ENCODE results near the gene ADO.
"Not testable (repeated sequence)": the region's sequence is repeated elsewhere in the genome, so short reads cannot be mapped to it uniquely, and the experiment has no call there.

ADO gene

DNA sequence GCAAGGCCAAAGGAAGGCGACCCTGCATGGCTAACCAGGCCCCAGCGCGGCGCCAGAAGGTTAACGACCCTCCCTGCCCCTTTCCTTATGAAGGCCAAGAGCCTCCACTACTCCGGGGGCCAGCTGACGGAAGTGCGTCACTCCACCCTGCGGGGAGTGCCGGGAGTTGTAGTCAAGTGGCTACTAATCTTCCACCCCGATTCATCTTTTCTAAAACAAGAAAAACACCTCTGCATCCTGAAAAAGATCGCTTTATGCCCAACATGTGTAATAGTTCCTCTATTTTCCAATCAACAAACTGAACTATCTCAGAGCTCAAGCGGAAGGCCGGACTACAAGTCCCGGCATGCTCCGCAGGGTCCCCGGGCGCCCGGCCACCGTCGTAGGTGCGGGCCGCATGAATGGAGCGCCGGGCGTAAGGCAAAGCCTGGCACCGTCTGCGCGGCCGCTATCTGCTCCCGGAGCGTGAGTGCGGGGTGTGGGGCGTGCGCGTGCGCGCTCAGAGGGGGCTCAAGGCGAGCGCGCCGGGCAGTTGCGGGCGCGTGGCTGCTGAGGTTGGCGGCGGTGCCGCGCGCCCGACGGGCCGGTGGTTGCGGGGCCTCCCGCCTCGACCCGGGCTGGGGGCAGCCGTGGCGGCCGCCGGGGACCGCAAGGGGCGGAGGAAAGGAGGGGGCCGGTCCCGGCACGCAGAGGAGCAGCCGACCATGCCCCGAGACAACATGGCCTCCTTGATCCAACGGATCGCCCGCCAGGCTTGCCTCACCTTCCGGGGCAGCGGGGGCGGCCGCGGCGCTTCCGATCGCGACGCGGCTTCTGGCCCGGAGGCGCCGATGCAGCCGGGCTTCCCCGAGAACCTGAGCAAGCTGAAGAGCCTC is at the start of gene ADO:
ADO (plus strand) TSS at position 365 of the 875 bp plus-strand sequence; CDS start at position 705, 340 bp downstream.
- peak; percentile 87 for DNase-seq (ENCODE audit: low read depth)

DNA sequence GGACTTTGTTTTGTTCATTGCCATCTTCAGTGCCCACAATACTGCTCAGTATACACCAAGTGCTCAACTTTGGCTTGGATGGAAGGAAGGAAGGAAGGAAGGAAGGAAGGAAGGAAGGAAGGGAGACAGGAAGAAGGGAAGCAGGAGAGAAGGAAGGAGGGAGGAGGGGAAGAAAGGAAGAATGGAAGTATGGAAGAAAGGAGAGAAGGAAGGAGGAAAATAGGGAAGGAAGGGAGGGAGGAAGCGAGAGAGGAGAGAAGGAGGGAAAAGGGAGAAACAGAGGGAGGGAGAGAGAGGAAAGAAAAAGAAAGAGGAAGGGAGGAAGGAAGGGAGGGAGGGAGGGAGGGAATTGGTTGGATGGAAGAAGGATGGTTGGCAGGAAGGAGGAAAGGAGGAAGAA is 49.6 kb upstream of the ADO start:
- no peak for DNase-seq (ENCODE audit: low read depth)

DNA sequence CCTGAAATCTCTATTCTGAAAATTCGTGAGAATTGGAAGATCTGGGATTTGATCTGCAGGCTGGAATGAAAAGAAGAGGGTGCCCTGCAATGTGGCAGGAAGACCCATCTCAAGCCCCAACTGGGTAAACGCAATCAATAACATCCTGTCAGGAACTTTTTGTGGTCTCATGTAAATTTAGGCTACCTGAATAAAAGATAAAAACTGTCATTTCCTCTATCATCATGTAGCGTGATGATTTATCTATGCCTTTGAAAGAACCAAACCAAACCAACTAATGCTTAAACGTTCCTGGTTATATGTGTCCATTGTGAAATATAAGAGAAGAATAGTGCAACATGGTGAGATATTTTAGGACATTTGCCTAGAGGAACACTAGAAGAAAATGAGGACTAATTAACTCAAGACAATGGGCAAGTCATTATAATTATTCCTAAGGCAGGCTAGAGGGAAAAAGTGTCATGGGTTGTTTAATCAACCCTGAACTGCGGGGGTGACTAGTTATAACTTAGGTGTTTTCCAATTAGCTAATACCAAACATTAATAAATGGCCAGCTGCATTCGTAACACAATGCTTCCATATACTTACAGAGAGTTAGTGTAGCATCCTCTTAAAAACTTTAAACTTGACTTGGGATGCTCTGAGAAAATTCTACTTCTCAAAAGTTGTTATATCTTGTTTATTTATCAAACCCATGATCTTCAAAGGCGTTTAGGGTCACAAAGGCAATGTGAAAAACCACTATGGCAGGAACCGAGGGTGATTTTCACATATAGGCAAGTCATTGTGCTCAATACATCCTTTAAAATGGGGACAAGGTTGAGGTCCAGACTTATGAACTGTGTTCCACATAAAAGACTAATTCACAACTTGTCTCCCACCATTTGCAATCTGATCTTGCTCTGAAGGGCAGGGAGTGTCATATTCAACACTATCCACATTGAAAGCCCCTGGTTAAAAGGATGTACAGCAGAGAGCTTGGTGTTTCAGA is 48.6 kb upstream of the ADO start:
- no peak for DNase-seq (ENCODE audit: low read depth)

DNA sequence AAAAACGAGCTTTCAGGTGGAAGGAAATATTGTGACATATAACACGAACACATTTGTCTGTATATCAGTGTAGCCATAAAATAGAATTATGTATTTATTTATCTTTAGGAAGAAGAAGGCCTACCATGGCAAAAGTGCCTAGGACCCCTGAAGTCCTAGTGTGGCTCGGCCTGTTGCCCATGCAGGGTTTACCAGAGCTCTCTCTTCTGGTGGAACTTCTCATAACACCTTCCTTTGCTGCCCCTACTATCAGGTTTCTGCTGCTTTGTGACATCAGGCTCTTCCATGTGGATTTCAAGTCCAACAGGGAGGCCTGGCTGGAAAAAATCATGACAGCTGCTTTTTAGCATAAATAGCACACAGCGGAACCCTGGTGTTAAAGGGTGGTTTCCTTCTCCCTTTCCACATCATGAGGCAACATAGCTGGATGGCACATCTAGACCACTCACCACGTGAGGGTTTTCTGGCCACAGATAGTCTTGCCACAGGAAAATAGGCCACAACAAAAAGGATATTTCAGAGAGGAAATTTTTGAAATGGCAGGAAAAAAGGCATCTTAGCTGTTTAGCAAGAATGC is 44.8 kb upstream of the ADO start:
- no peak for DNase-seq (ENCODE audit: low read depth)

DNA sequence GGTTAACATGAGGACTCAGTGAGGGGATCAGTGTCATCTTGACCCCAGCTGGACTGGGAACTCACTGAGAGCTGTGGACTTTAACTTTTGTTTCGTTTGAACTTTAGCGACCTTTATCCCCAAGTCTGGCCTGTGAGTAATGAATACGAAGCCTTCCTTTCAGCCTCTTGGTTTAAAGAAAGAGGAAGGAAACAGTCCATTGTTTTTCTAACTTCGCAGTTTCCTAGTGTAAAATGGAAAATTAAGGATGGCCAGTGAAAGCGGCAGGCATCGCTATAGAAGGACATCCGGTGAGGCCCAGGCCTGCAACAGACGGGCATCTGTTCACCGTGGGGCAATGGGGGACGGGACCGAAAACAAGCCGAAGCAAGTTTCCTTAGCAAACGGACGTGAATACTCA is 44.1 kb upstream of the ADO start:
- DNase-seq (ENCODE audit: low read depth): no peak

DNA sequence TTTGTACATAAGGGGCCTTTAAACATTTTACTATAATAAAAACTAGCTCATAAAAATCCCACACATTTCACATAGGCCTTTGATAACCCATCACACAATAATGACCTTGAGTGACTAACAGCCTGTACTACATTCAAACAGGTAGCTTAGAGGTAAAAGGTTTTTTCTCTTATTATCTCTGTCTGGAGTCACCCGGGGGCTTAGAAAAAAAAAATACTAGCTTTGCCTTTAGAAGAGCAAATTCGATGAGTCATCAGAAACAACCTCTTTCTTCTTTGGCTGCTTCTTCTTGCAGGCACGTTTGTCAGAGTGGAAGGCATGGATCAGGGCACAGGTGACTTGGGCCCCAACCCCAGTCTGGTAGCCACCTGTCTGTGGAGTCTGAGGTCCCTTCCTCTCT is 43.4 kb upstream of the ADO start:
- no peak for DNase-seq (ENCODE audit: low read depth)

DNA sequence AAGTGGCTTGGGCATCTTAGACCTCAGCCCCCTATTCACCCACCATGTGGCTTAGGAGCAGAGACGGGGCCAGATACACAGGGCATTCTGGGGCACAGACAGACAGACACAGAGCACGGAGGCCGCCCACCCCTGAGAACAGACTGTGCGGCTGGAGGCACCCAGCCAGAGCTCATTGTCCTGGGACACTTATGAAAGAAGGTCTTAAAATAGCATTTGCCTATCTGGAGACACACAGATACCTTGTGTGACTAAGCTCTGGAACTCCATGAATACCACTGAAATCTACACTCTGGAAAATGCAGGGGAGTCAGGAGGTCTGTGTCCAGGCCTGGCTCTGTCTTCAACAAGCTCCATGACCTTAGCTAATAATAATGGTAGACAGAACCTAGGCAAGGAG is 41.4 kb upstream of the ADO start:
- no peak for DNase-seq (ENCODE audit: low read depth)

DNA sequence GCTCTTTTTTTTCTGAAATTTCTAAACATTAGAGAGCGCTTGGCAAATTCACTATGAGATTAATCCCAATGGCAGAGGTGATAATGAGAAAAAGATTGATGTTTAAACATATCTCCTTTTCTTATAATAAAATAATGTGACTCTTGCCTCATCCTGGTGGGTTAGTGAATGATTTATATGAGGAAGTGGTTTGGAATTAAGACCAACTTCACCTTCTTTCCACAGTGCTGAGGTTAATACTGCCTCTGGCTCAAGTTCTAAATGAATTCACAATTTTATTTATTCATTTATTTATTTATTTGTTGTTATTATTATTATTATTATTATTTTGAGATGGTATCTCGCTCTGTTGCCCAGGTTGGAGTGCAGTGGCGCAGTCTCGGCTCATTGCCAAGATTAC is 40.5 kb upstream of the ADO start:
- no peak for DNase-seq (ENCODE audit: low read depth)

DNA sequence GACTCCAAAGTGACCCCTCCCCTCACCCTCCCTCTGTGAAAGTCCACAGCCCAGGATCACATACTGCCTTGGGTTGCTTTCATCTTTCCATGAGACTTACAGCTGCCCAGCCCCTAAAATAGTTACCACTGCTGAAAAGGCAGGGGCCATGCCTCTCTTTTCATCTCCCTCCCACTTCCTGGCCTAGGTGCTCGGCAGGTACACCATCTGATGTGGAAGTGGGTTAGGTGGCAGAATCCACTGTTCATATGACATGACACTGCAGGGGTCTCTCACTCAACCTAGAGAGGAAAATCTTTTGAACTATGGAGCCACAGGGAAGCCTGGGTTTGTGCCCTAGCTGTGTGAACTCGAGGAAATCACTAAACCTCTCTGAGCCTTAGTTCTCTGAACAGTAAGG is 38.8 kb upstream of the ADO start:
- DNase-seq (ENCODE audit: low read depth): no peak

DNA sequence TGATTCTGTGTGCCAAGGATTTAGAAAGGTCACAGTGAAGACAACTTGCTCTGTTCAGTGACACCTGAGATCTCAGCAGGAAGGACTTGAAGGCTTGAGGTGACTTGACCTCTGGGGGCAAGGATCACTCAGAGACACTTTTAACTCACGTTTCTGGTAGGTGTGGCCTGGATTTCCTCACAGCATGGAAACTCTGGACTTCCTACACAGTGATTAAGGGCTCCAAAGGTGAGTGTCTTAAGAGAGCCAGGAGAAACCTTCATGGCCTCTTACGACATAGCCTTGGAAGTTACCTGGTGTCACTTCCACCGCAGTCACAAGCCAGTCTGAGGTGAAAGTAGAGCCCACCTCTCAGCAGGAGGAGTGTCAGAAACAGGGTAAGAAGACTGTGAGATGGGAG is 38.1 kb upstream of the ADO start:
- DNase-seq (ENCODE audit: low read depth): no peak

DNA sequence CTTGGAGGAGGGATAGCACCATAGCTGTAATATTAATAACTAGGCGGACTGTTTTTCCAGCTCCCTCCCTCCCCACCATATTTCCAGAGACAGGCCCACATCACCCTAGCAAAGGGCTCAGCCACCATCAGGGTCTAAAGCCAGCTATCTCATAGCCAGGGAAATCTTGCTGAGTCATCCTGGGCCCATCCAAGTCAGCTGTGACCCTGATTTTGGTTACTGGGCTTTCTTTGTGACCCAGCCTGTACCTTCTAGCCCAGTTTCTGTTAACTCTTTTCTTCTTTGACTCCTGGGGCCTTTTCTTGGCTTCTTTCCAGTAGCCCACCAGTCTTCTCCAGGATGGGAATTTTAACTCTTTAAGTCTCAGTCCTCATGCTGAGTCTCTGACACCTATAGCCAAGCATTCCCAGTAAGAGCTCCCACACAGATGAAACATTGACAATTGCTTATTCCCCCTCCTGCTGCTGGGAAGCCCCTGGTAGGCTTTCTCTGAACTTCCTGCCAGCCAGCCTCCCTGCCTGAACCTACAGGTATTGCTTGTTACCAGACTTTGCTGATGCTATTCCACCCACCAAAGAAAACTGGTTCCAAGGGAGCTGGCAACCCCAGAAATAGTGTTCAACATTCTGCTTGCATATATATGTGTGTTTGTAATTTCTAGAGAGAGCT is 34.8 kb upstream of the ADO start:
- peak; percentile 5 for DNase-seq (ENCODE audit: low read depth)

DNA sequence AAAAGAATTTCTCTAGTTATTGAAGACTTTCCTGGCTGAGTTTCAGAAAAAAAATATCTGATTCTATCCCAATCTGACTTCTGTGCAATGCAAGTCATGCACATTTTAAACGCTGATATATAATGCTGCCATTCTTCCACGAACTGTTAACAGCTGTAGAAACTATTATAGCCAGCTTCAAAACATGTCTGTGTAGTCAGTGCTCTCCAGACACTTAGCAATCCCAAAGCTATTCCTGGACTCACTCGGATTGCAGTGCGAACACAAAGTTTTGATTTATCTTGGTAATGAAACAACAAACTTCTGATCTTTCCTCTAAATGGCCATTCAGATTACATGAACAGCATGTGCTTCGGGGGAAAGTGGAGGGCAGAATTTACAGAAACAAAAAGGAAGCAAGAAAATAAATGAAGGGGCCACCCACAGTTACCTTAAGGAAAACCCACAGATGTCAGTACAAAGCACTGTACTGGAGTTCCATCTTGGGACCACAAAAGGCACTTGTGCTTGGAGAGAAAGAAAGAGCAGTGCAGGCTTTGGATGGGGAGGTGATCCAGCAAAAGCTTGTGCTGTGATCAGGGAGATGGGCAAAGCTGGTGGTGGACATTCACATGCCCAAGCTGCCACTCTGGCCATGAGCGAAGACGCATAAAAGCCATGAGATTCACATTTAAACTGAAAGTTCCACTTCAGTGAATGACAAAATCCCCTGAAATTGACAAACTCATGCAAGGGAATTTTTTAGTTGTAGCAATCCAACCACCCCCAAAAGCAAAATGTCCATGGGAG is 32.1 kb upstream of the ADO start:
- DNase-seq (ENCODE audit: low read depth): no peak

DNA sequence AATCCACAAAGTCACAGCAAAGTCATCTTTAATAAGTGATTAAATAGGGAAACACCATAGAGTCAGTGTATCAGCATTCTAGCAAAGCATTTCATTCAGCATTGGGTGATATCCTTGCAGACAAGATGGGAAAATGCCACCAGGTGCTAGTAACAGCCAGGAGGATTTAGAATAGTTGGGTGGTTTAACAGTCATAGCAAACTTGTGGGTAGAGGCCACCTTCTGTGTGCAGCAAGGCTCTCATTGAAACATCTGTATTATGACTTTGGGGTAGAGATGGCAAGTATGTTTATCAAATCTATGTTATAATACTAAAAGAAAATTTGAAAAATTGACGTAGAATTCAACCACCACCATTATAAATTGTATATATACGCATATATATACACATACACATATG is 26.4 kb upstream of the ADO start:
- DNase-seq (ENCODE audit: low read depth): no peak

DNA sequence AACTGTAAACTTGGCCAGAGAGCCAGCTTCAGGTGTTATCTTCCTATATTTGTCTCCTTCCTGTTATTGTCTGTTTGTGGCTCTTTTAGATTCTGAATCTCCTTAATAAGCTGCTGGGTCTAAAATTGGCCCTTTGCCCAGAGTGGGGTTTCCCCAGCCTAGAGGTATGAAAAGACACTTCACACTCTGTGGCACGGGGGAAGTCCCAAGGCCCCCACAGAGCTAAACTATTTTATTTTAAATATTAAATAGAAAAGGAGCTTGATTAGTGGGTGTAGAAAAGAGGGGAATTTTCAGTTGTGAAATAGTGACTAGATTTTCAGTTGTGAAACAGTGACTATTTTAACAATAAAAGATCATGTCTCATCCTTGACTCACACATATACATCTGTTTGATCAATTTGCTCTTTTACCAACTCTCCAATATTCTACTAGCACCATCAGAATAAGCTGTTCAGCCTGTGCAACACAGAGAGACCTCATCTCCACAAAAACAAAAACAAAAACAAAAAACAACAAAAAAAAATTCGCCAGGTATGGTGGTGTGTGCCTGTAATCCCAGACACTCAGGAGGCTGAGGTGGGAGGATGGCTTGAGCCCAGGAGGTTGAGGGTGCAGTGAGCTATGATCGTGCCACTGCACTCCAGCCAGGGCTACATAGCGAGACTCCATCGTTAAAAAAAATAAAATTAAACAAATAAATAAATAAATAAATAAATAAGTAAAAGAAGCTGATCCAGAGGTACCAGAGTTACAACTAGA is 24.9 kb upstream of the ADO start:
- no peak for DNase-seq (ENCODE audit: low read depth)

DNA sequence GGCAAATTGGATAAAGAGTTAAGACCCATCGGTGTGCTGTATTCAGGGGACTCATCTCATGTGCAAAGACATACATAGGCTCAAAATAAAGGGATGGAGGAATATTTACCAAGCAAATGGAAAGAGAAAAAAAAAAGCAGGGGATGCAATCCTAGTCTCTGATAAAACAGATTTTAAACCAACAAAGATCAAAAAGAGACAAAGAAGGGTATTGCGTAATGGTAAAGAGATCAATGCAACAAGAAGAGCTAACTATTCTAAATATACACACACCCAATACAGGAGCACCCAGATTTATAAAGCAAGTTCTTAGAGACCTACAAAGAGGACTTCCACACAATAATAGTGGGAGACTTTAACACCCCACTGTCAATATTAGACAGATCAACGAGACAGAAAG is 20.0 kb upstream of the ADO start:
- not testable (repeated sequence) for DNase-seq (ENCODE audit: low read depth)

DNA sequence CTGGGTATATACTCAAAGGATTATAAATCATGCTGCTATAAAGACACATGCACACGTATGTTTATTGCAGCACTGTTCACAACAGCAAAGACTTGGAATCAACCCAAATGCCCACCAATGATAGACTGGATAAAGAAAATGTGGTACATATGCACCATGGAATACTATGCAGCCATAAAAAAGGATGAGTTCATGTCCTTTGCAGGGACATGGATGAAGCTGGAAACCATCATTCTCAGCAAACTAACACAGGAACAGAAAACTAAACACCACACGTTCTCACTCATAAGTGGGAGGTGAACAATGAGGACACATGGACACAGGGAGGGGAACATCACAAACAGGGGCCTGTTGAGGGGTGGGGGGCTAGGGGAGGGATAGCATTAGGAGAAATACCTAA is 16.2 kb upstream of the ADO start:
- not testable (repeated sequence) for DNase-seq (ENCODE audit: low read depth)

DNA sequence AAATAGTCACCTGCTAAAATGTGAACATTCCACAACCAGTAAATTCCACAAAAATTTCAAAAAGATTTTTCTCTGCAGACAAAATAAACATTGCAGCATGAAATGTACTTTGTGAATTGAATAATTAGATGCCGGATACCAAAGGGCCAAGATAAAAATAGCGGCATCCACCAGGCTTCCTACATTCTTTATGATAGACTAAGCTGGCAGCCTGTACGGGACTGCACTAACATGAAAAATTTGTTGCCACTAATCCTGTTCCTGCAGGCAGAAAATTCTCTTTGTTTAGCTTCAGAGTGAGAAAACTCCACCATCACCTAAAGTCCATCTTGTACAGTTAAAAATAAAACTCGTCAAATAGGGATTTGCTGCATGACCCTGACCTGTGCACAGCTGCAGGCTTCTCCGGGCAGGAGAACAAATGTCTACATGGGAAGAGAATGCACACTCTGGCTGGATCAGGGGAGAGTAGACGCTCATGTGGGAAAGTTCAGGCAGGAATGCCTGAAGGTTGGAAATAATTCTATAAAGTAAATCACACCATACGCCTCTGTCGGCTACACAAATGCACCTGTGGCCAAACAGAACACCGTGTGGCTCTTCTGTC is 15.6 kb upstream of the ADO start:
- DNase-seq (ENCODE audit: low read depth): peak; percentile 8

DNA sequence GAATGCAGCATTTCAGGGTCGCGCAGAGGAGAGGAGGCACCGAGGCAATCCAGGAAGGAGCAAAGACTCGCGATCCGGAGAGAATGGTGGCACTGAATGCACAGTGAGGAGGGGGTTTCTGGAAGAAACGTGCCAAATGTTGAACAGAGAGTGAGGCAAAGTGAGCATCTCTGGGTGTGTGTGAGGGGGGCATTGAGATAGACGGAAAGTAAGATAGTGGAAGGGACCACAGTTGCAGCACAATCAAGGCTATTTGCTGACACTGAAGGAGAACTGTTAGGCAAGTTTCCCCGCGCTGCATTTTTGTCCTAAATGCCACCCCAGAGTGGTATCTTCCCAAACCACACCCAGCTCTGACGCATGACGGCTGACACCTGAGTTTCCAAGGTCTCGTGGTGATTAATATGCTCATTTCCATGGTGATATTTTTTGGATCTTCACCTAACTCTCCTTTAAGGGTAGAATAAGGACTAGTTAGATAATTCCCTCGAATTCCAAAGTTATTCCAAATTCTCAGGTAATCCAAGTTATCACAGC is 14.4 kb upstream of the ADO start:
- DNase-seq (ENCODE audit: low read depth): no peak

DNA sequence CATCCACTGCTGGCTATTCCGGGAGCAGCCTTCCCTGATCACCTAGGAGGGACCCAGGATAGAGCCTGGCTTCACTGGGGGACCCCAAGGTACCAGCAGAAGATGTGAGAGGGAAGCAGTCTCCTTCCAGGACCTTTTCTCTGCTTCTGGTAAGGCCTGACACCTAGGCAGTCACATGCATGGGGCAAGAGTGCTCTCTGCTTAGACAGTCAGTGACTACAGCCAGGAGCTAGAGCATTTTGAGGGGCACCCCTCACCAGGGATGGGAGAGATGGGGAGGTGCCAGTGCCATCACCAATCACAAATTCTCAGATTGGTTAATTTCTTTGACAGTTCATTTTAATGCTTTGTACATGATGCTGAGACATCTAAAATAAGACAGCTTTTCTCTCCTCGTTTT is 13.9 kb upstream of the ADO start:
- DNase-seq (ENCODE audit: low read depth): no peak

DNA sequence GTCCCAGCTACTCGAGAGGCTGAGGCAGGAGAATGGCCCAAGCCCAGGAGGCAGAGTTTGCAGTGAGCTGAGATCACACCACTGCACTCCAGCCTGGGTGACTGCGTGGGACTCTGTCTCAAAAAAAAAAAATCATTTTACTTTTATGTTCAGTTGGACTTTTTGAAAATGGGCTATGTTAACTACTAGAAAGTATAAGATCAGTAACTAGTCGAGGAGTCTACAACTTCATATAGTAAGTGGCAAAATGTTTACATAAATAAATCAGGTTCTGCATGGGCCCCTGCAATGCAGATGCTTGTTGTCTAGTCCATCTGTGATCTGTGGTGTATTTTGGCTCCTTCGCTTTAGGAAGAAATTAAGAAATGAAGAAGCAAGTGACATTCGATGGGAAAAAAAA is 12.3 kb upstream of the ADO start:
- no peak for DNase-seq (ENCODE audit: low read depth)
